ENCODE results near the gene SHLD1. TPM values are rescaled to one million over a fixed set of nuclear protein-coding genes. Genes with fewer than 3 reads are reported as not detected.

SHLD1 gene
- total RNA-seq, 1 experiment from 2014 or later, result 8.2 TPM

DNA sequence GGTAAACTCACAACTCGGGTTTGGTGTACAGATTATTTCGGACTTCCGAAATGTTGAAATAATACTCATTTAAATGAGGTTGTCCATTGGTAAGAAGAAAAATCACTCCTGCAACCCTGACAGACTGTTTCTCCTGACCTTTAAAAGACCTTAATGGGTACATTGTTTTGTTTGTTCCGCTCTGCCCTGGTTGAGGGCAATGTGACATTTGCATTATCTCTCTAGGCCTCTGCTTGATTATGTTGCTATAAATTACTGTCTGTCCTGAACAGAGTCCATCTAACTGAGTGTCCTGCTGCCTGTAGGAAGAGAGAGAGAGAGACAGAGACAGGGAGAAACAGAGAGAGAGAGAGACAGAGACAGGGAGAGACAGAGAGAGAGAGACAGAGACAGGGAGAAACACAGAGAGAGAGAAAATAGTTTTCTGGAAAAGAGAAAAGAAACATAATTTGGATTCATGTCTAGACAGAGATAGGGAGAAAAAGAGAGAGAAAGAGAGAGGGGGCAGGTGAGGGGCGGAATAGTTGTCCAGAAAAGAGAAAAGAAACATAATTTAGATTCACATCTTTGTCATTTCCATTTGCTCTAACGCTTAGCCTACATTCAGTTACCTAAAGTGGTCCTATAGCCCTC, 83.2 kb downstream of the SHLD1 start:
- Histone ChIP-seq H3K27me3 (no peaks in the 10 kb centered on the region), H3K36me3 (no peaks in the 10 kb centered on the region), H3K9me3 (replicated peaks) (no peaks in the 10 kb centered on the region), H3K27ac (no peak overlapping the region), H3K4me1 (no peaks in the 10 kb centered on the region), H3K4me3 (no peak overlapping the region)
- no peak for DNase-seq

DNA sequence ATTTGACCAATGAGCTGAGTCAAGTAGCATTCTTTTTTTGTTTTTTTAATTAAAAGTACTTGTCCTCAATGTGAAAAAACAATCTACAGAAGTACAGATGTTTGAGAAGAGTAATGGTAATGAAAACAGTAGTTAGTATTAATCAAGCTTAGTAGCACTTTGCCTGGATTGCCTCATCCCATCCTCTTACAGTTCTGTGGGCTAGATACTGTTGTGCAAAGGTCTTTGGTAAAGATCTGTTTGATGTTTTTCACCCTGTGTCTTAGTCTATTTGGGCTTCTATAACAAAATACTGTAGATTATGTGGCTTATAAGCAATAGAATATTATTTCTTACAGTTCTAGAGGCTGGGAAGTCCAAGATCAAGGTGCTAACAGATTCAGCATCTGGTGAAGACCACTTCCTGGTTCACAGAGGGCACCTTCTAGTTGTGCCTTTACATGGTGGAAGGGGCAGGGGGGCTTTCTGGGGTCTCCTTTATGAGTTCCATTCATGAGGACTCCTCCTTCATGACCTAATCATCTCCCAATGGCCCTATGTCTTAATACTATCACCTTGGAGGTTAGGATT, 84.3 kb downstream of the SHLD1 start:
- no peaks in the 10 kb centered on the region for H3K36me3 ChIP-seq
- no peaks in the 10 kb centered on the region for H3K9me3 ChIP-seq (replicated peaks)
- no peaks in the 10 kb centered on the region for H3K27me3 ChIP-seq
- no peaks in the 10 kb centered on the region for H3K4me1 ChIP-seq
- H3K27ac ChIP-seq, result no peak overlapping the region
- DNase-seq, result no peak
- H3K4me3 ChIP-seq, result no peak overlapping the region

- Histone ChIP-seq H3K27me3 (no peaks in the 10 kb centered on the region), H3K36me3 (no peaks in the 10 kb centered on the region), H3K9me3 (replicated peaks) (no peaks in the 10 kb centered on the region), H3K4me3 (no peak overlapping the region), H3K4me1 (no peaks in the 10 kb centered on the region), H3K27ac (no peak overlapping the region)
- peak in 1 of 2 experiments; percentile 13 for DNase-seq
These were observed 85.2 kb downstream of the SHLD1 start for GRCh38 chr20:5835321-5835821.

DNA sequence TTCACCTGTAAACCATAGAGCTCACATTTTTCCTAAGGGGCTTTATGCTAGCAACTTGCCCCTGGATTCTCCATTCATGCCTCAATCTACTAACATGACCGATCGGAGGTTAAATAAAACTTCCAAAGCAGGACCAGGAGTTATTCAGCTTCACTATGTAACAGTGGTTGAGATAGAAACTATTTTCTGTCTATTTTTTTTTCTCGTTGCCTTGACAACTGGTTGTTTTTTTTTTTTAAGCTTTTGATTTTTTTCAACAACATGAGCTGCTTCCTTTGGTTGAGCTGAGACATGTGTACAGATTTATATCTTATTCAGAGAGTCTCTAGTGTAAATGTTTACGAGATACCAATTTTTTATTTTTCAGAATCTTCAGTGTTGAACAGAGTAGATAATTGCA, 85.7 kb downstream of the SHLD1 start:
- H3K27me3 ChIP-seq, result no peaks in the 10 kb centered on the region
- no peak for DNase-seq

DNA sequence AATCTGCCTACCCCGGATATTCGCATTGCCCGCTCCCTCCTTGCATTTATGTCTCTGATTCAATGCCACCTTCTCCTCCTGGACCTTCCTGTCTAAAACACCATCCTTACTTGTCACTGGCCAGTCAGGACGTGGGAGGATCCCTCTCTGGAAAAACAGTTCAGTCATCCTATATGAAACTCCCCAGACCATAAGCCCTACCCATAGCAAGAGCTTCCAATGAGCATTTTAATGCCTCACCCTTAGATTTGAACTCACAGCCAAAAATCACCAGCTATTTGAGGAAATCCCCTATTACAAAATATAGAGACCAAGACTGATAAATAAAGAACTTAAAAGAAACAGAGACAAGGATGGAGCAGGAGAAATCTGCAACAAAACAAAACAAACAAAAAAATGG, 86.4 kb downstream of the SHLD1 start:
- Histone ChIP-seq H3K36me3 (no peaks in the 10 kb centered on the region), H3K4me3 (no peak overlapping the region), H3K27ac (no peak overlapping the region), H3K27me3 (no peaks in the 10 kb centered on the region), H3K9me3 (replicated peaks) (no peaks in the 10 kb centered on the region), H3K4me1 (no peaks in the 10 kb centered on the region)
- DNase-seq, result no peak

More for the DNA sequence above, 85.7 kb downstream of the SHLD1 start:
- H3K36me3 ChIP-seq, result no peaks in the 10 kb centered on the region
- no peak overlapping the region for H3K4me3 ChIP-seq
- no peaks in the 10 kb centered on the region for H3K9me3 ChIP-seq (replicated peaks)
- H3K4me1 ChIP-seq, result no peaks in the 10 kb centered on the region
- no peak overlapping the region for H3K27ac ChIP-seq

DNA sequence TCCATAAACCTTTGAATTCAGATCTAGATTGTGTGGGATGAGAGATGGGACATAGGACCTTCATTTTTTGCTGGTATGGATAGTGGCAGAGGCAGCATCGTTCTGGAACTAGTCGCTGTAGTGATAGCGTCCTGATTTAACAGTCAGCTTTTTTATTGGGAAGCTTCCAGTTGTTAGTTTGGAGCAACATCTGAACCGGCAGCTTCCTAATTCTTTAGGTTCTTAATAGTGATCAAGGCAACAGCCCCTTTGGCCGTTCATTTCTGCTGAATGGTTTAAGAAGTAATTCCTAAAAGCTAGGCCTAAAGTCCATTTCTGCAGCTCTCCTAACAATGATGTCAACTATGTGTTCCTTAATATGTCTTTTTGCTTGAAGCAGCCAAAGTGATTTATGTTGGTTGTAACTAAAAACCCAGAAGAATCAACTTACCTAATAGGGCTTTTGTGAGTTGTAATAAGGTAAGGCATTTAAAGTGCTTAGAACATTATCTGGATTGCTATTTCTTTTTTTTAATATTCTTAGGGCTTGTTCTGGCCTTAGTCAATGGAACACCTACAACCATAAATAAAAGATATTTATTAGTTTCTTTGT, 90.3 kb downstream of the SHLD1 start:
- no peak for DNase-seq
- no peak overlapping the region for H3K27ac ChIP-seq
- no peak overlapping the region for H3K4me3 ChIP-seq
- no peaks in the 10 kb centered on the region; the same call in 1 of the 2 replicates for H3K9me3 ChIP-seq (replicated peaks)
- H3K27me3 ChIP-seq, result no peaks in the 10 kb centered on the region
- H3K4me1 ChIP-seq, result peaks cover 11% of the 10 kb centered on the region
- no peaks in the 10 kb centered on the region for H3K36me3 ChIP-seq

GRCh38 chr20:5841522-5841921, 91.3 kb downstream of the SHLD1 start:
- DNase-seq, result no peak
- Histone ChIP-seq H3K9me3 (replicated peaks) (no peaks in the 10 kb centered on the region; the same call in 1 of the 2 replicates), H3K36me3 (no peaks in the 10 kb centered on the region), H3K4me3 (no peak overlapping the region), H3K4me1 (peaks cover 20% of the 10 kb centered on the region), H3K27ac (no peak overlapping the region), H3K27me3 (no peaks in the 10 kb centered on the region)

GRCh38 chr20:5842465-5842864, 92.3 kb downstream of the SHLD1 start:
- Histone ChIP-seq H3K4me3 (no peak overlapping the region), H3K9me3 (replicated peaks) (no peaks in the 10 kb centered on the region; the same call in 1 of the 2 replicates), H3K27ac (no peak overlapping the region), H3K27me3 (no peaks in the 10 kb centered on the region), H3K4me1 (peaks cover 25% of the 10 kb centered on the region), H3K36me3 (no peaks in the 10 kb centered on the region)
- no peak for DNase-seq

DNA sequence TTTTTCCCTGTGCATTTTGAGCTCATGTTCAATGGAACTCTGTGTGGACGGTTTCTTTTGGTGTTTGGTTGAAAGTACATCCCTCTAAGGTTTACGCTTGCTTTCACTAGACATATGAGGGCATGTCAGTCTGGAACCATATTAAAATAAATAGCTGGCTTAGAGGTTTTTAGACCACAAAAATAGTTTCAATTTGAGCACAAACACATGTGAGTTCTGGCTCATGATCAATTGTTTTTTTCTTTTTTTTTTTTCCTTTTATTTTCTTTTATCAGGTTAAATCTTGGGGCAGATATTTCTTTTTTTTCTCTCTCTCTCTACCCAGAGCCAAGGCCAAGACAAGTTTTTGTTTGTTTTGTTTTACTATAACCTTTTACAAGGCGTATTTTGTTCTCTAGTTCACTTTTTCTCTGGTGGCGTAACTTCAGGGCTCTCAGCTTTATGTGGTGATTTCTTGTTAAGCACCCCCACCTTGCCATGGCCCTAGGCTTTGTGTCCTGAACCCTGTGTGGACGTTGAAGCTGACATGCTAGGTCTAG, 92.9 kb downstream of the SHLD1 start:
- Histone ChIP-seq H3K4me1 (peaks cover 26% of the 10 kb centered on the region), H3K27me3 (no peaks in the 10 kb centered on the region), H3K9me3 (replicated peaks) (no peaks in the 10 kb centered on the region; the same call in 1 of the 2 replicates), H3K36me3 (no peaks in the 10 kb centered on the region), H3K4me3 (no peak overlapping the region), H3K27ac (no peak overlapping the region)
- DNase-seq, result no peak

GRCh38 chr20:5844063-5844681, 94.0 kb downstream of the SHLD1 start:
- Histone ChIP-seq H3K36me3 (no peaks in the 10 kb centered on the region), H3K9me3 (replicated peaks) (no peaks in the 10 kb centered on the region; the same call in 1 of the 2 replicates), H3K4me1 (peaks cover 35% of the 10 kb centered on the region), H3K27ac (no peak overlapping the region), H3K4me3 (no peak overlapping the region), H3K27me3 (no peaks in the 10 kb centered on the region)
- peak; percentile 74 to 84 for DNase-seq

DNA sequence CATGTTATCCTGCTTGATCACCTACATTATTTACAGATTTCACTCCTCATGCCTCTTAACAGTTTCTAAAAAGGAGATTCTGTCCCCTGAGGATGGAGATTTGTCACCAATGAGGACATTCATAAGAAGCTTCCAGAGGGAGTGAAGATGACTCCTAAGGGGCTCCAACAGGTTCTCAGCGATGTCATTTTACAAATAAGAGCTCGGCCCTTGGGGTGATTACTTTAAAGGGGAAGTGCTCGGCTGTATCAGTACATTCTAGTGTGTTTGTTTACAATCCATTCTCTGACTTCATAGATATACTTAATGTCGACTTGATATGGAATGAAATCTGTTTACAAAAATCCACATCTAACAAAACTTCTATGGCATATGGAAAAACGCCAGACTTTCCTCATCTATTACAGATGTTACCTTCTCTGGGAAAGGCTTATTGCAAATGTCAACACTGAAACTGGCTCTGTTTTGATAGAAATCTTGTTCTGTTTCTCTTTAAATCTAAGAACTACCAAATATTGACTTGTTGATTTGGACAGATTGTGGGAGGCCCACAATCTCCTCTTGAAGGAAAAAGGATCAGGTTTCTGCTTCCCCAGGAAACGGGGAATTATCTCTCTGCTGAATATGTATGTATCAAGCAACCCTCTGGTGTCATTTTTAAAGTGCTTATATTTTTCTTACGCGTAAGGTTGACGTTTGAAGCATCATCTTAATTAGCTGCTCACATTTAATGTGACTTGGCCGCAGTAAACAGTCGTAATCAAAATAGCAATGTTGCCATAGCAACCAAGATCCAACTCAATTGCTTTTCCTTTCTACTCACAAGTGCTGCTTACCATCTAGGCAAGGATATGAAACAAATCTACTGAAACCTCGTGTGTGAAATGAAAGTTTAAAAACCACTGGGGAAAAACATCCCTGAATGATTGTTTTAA, 95.7 kb downstream of the SHLD1 start:
- H3K4me3 ChIP-seq, result no peak overlapping the region
- no peaks in the 10 kb centered on the region for H3K36me3 ChIP-seq
- H3K9me3 ChIP-seq (replicated peaks), result no peaks in the 10 kb centered on the region; the same call in 1 of the 2 replicates
- H3K4me1 ChIP-seq, result peaks cover 39% of the 10 kb centered on the region
- peak in 1 of 2 experiments; percentile 13 for DNase-seq
- no peaks in the 10 kb centered on the region for H3K27me3 ChIP-seq
- no peak overlapping the region for H3K27ac ChIP-seq

DNA sequence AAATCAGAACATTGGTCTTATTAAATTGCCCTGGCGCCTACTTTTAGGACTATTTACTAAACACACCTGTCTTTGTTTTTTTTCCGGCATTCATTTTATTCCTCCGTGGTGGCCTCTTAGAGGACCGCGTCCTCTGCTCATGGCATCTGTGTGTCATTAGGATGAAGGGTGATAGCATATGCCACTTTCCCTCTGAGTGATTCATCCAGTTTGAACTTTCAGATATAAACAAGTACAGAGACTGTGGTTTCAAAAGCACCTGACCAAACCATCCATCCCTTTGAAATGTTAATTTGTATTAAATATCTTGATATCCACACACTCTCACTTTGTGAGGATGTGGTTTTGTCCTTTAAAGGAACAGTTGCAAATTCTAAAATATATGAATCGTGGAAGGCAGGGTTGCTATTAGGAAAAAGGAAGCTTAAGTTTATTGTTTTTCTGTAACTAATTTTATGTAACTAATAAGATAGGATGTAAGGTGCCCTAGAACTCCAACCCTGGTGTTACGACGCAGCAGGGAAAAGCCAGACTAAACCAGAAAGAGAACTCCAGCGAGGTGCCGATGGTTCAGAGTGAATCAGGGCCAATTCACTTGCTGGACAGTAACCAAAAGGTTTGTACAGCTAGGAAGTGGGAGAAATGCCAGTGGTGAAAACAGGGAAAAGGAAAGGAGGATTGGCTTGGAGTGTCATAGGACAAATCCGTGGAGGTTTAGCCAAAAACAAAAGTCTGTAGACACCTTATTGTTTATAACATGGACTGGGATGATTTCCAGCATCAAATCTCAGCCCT, 98.7 kb downstream of the SHLD1 start:
- H3K27me3 ChIP-seq, result no peaks in the 10 kb centered on the region
- peaks cover 36% of the 10 kb centered on the region for H3K4me1 ChIP-seq
- no peak overlapping the region for H3K4me3 ChIP-seq
- DNase-seq, result peak; percentile 56 to 81
- H3K27ac ChIP-seq, result 0 out of 2 replicates have a peak overlapping the region, but pooled peaks have one; percentile 0
- H3K9me3 ChIP-seq (replicated peaks), result no peaks in the 10 kb centered on the region
- H3K36me3 ChIP-seq, result no peaks in the 10 kb centered on the region

- no peaks in the 10 kb centered on the region for H3K27me3 ChIP-seq
- no peaks in the 10 kb centered on the region; the same call in 1 of the 2 replicates for H3K9me3 ChIP-seq (replicated peaks)
- H3K4me1 ChIP-seq, result no peaks in the 10 kb centered on the region
- DNase-seq, result no peak
- no peak overlapping the region for H3K4me3 ChIP-seq
- H3K36me3 ChIP-seq, result no peaks in the 10 kb centered on the region
- no peak overlapping the region for H3K27ac ChIP-seq
These were observed 105.7 kb downstream of the SHLD1 start for GRCh38 chr20:5855939-5856338.

All from SJCRH30 (cell line).